ENCODE results near the gene GCH1.

DNA sequence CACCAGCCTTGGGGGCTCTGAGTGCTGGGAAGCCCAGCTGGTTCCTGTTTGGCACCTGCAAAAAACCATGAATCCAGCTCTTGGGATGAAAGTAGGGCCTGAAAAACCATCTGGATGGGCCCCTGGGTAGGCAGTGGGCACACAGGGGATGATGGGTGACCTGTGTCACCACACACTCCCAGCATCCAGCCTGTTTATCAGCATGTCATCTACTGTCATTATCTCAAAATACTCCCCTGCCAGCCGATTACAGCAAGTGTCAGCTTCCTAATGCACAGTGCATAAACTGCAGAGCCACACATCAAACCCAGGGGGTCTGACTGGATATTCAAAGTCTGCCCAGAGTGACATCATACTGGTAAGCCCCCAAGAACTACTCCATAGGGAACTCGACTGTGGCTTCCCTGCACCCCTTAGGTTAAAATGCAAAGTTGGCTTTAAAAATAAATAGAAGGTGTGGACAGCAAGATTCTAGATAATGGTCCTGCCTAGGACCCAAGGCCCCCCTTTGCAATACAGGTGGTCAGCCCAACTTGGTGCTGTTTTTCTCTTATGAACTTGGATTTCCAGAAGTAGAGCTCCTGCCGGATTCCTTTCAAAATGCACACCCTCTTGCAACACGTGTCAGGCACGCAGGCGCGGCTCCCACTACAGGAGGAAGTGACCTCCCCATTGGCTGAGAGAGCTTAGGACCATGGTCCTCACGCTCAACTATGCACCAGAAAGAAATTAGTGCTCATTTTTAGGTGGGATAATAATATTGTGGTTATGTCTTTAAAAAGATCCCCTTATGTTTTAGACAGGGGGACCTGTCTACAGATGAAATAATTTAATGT is 94.1 kb downstream of the GCH1 start:
- TF ChIP-seq, protein P1, sequence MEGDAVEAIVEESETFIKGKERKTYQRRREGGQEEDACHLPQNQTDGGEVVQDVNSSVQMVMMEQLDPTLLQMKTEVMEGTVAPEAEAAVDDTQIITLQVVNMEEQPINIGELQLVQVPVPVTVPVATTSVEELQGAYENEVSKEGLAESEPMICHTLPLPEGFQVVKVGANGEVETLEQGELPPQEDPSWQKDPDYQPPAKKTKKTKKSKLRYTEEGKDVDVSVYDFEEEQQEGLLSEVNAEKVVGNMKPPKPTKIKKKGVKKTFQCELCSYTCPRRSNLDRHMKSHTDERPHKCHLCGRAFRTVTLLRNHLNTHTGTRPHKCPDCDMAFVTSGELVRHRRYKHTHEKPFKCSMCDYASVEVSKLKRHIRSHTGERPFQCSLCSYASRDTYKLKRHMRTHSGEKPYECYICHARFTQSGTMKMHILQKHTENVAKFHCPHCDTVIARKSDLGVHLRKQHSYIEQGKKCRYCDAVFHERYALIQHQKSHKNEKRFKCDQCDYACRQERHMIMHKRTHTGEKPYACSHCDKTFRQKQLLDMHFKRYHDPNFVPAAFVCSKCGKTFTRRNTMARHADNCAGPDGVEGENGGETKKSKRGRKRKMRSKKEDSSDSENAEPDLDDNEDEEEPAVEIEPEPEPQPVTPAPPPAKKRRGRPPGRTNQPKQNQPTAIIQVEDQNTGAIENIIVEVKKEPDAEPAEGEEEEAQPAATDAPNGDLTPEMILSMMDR (conservative IDR thresholded peaks at IDR 0.05 in 1 of 2, IDR thresholded peaks at IDR 0.05 in 1 of 2; ENCODE audit: low read depth in 1 of 2, low read length in 2 of 2): no peak
- no peak for TF ChIP-seq EZH2 (IDR thresholded peaks at IDR 0.05; ENCODE audit: low read length, missing control alignments)

All from fibroblast of lung (primary cell).